HG03565 (cell line): ENCODE results near the gene ASB15.
"Not testable (repeated sequence)": the region's sequence is repeated elsewhere in the genome, so short reads cannot be mapped to it uniquely, and the experiment has no call there.

Experiments
- ATAC-seq: cut with Tn5 transposase; IDR thresholded peaks from one replicate; pipeline ENCODE4 v1.9.1; 2021; ENCODE audit warnings: mild to moderate bottlenecking, moderate library complexity; ENCODE audit not compliant: unreplicated experiment

Gene ASB15

DNA sequence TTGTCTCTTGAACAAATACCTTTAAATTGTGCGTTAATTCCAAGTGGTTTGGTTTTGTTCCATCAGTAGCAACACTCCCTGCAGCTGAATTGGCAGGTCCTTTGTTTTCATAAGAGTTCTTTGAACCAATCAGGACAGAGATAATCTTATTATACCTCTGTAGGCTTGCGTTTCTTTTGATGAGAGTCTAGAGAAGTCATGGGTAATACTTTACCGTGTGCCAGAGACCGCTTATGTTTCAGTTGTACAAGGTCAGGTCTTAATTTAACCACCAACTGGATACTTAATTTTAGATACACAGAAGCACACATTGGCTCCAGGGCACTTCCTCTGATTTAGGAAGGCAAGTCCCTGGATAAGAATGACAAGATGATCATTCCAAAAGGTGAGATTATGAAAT lies at the start of gene ASB15:
TSS of gene ASB15 (plus strand) at position 292 of the 400 bp plus-strand sequence. CDS start 12,682 bp downstream, outside the sequence.
- ATAC-seq: no peak

DNA sequence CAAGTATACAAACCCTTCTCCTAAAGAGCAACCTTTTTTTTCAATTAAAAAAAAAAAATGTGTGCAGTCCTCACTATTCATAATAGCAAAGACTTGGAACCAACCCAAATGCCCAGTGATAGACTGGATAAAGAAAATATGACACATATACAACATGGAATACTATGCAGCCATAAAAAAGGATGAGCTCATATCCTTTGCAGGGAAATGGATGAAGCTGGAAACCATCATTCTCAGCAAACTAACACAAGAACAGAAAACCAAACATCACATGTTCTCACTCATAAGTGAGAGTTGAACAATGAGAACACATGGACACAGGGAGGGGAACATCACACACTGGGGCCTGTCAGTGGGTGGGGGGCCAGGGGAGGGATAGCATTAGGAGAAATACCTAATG lies 49.5 kb upstream of the ASB15 start:
- ATAC-seq: not testable (repeated sequence)

DNA sequence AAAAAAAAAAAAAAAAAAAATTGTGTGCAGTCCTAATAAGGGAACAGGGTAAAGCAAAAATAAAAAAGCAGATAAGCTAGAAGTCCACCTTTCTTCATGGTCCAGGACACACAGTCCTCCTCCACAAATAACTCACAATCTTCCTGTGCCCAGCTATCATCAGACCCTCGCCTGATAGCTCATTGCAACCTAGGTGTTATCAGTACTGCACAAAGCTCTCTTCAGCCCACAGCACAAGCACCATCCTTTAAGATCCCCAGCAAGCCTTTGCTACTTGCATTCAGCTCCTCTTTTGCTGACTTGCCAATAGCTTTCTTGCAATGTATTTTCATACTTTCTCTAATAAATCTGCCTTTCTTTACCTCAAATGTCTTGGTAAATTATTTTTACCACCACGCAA lies 49.0 kb upstream of the ASB15 start:
- no peak for ATAC-seq

DNA sequence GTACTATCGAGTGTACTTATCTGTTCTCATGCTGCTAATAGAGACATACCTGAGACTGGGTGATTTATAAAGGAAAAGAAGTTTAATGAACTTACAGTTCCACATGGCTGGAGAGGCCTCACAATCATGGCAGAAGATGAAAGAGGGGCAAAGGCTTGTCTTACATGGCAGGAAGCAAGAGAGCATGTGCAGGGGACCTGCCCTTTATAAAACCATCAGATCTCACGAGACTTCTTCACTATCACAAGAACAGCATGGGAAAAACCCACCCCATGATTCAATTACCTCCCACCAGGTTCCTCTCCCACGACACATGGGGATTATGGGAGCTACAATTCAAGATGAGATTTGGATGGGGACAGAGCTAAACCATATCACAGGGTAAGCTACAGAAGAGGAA lies 48.5 kb upstream of the ASB15 start:
- no peak for ATAC-seq

DNA sequence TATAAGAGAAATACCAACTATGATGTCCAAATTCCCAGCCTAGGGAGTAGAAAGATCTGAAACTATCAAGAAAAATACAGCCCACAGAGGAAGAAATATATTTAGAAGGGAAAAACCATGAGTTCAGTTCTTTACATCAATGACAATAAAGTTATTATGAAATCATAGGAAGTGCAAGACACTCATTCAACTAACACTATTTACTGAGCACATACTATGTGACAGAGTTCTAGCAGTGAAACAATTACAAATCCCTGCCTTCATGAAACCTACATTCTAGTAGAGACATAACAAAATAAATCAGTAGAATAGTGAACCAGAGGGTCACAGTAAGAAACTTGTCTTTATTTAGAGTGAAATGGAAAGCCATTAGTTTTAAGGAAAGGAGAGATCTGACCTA lies 46.1 kb upstream of the ASB15 start:
- ATAC-seq: no peak

DNA sequence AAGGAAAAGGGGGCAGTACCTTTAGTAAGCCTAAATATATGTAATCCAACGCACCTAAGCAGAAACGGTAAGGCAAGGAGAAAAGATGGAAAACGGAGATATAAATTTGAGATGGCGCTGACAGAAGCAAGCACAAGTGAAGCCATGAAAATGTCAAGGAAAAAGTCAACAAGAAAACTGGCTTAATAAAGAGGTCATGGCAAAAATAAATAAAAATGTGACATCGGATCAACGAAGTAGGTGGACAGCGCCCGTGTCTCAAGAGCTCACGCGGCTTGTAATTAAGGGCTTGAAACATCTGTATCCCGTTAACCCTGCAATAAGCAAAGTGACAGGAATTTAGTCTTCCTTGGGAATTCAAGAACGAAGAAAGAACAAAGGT lies 44.6 kb upstream of the ASB15 start:
- ATAC-seq: no peak

DNA sequence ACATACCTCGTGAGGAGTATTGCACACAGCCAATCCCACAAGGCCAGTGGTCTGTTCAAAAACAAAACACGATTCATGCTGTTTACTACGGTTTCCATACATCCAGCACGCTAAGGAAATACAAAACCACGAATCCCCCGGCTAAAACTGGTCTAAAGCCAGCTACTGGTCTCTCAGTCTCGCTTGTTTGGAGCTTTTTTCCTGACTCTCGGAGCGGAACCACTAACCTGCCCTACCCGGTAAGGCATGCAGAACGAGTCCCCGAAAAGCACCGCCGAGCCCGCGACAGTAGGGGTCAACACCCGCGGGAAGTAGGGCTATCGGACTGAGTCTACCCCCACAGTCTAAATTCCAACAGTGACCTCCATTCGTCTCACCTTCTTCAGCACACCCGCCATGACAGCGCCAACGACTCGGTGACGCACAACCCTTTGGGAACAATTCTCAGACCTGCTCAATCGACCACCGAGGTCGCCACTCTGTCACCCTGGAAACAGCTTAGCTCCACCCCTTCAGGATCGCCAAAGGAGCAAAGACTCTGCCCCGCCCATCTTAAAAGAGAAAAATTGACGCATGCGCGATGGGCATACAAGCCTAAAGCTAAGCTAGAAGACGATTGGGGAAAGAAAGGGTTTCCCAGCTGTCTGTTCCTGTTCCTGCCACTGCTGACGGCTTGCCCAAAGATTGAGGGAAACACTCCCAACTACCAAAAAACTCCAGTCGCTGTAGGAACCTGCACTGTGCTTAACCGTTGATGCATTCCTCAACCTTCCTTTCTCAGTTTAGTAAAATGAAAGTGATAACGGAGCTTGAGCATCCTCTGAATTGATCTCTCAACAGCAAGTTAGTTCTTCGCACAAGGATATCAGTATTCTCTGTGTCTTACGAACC lies 44.0 kb upstream of the ASB15 start, which contains the start of gene NDUFA5:
TSS of gene NDUFA5 (minus strand) at position 421 of the 891 bp plus-strand sequence. CDS start at position 398, 23 bp downstream.
- peak; percentile 95 for ATAC-seq

DNA sequence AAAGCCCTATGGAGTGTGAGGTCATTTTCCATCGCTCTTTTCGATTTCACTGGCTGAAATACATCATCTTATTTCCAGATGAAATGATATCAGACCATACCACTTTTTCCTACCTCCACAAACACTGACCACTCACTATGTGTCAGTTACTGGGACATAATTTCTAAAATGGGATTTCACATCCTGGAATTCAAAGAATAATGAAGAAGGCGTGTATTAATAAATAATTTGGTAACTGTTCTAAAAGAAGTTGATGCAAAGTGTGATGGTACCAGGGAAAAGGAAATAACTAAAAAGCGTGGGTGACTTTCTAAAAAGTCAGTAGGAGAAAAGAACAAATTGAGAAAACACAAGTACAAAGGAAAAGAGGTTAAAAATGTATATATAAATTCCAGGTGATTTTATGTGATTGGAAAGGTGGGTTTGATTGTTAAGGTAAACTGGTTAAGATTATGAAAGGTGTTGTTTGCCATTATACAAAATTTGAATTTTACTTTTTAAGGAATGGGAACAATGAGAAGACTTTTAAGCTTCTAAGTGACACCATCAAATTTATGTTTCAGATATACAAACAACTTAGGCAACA lies 43.2 kb upstream of the ASB15 start:
- ATAC-seq: no peak

DNA sequence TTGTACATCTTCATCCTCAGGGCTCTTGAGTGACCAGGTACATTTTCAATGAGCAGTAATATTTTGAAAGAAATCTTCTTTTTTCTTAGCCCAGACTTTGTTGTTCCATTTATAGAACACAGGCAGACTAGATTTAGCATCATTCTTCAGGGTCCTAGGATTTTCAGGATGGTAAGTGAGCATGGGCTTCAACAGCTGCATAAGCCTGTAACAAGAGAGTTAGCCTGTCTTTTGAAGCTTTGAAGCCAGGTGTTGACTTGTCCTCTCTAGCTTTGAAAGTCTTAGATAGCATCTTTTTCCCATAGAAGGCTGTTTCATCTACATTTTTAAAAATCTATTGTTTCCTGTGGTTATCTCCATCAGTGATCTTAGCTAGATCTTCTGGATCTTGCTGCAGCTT lies 39.5 kb upstream of the ASB15 start:
- ATAC-seq: no peak

DNA sequence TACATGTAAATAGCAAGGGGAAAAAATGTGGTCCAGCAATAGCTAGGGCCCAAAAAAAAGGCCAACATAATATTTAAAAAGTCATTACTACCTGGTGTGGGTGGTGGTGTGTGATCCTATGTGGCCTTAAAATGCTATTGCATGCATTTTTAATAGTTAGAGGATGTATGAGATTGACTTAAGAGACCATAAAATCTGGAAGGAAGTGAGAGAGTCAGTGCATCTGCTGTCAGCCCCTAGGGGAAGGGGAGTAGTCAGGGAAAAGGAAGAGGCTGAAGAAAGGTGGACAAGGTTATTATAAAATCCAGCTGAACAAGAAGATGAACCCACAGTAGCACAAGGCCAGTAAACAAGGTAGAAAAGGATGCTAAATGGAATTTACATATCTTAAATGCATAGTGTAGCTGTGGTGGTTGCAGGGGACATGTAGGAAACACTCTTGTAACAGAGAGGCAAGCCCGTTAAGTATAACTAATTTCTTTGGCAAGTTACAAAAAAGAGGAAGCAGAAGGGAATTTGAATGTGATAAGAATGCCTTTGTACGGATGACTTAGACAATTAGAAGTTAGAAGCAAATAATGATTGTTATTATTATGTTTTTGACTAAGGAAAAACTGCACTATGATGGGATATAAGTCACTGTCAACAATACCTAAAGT lies 32.1 kb upstream of the ASB15 start:
- no peak for ATAC-seq

DNA sequence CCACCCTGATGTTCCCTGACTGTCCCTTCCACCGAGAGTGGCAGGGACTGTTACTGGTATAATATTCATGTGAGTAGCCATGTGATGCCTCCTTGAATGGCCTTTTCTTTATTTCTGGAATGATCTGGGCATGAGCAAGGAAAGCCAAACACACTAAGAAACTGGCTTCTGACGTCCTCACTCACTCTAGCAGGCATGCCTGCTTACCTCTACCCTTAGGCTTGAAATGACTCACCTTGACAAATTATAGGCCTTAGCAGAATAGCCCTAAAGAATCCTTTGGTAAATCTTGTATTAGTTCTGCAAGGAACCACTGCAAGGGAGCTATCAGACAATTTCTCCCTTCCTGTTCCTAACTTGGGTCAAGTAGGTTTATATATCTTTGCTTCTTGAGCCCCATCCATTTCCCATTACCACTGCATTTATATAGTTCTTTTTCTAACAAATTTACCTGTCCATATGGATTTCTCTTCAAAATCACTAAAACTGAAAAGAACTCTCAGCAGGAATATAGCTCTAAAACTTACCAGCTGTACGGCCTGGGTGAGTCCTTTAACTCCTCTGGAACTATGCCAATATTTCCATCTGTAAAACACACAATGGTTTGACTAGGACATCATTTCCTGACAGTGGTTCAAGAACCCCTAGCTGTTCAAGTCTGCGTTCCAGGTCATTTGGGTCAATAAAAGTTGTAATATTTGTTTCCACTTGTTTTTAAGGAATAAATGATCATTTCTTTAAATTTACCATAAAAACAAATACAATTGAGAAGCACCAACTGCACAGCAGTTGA lies 31.0 kb upstream of the ASB15 start:
- ATAC-seq: peak; percentile 50

DNA sequence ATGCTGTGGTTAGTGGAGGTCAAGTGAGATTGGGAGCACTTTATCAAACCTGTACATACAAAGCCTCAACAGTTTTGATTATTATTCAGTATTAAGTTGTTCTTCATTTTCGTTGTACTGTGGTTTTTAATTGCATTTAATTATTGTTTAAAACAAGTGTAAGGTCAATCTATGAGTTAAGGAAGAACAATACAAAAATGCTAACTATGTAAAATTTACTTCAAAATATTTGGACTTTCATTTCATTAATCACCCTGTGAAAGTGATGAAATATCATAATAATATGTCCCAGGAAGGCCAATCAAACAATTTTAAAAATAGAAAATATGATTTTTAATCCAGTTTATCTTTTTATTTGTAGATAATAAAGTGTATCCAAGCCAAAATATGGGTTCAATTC lies 30.4 kb upstream of the ASB15 start:
- no peak for ATAC-seq

DNA sequence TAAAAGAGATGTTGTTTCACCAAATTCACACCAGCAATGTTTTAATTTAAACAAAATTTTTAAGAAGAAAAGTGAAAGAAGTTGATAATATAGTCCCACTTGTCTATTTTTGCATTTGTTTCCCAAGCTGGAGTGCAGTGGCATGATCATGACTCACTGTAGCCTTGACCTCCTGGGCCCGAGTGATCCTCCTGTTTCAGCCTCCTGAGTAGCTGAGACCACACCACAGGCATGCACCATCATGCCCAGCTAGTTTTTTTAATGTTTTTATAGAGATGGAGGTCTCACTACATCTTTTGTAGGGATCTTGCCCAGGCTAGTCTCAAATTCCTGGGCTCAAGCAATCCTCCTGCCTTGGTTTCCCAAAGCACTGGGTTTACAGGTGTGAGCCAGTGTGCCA lies 29.9 kb upstream of the ASB15 start:
- ATAC-seq: no peak

DNA sequence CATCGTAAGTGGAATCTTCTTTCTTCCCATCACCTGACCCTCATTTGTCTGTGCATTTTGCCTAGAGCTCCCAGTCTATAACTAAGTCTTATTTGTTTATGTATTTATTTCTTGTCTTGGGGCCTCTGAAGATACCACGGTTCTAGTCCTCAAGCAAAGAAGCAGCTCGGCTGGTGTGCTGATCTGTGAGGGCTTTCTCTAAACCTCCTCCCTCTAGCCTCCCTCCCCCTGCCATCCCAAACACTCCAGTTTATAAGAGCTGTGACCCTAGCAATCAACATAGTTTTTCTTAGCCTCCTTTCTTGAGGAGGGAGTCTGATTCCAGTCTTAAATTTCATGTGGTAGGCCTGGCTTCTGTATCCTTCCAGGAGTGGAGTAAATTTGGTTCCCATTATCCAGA lies 28.3 kb upstream of the ASB15 start:
- ATAC-seq: no peak

DNA sequence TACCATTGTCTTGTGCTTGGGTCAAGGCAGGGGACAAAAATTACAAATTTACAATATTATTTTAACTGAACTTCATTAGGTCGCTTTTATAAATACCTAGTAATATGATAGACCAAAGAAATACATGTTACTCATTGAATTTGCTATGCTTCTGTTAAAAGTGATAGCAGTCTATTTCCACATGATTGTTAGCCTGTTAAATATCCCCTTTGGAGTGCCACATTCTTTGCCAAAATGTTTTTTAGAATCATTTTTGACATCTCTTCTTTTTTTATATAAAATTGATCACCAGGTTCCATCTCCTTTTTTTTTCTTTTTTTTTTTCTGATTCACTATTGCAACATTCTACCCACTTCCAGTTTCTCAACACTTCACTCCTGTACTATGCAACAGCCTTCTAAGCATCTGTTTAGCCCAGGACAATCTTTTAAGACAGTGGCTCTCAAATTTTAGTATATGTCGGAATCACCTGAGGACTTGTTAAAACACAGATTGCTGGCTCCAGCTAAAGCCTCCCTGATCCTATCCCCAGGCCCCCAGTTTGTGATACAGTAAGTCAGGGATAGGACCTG lies 27.6 kb upstream of the ASB15 start:
- ATAC-seq: no peak

DNA sequence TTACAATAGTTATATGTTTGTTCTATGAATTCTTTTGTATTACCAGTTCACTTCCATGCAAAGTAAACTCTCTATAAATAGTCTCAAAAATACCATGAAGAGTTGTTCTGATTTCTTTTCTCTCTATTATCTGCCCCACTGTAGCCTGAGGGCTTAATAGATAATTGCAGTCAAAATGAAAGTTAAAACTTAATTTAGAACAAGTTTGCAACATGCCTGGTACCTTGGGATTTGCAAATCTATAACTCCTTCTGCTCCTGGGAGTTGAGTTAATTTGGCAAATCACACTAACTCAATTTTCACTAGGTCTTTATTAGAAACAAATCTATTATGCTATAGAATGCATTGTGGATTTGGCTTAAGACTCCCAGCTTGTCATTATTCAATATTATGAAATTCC lies 22.2 kb upstream of the ASB15 start:
- ATAC-seq: no peak

DNA sequence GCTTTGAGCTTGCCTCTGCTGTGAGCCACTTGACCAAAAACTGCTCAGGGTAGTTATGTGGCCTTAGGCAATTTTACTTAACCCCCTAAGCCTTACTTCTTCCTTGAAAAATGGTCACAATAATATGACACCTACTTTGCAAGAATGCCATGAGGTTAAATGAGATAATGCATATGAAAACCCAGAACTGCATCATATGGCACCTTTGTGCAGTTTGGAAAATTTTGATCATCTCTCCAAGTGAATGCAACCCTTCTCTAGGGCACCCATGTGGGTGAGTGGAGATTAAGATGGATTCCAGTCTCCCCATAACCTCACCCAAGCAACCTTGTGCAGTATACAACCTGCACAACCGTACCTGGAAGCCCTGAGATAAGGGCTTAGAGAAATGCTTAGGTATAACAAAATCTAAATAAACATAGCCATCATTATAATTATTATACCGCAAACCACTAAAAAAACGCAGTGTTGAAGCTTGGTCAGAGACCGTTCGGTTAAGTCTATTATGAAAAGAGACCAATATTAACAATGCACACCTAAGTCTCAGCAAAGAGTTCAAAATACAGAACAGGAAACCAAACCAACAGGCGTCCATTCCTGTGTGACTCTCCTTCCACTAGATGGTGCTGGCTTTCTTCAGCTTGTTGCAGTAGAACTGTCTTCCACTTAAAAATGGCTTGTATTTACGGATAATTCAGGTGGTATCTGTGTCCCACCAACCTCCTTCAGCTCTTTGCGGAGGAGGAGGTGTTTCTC lies 21.0 kb upstream of the ASB15 start:
- ATAC-seq: peak; percentile 88

DNA sequence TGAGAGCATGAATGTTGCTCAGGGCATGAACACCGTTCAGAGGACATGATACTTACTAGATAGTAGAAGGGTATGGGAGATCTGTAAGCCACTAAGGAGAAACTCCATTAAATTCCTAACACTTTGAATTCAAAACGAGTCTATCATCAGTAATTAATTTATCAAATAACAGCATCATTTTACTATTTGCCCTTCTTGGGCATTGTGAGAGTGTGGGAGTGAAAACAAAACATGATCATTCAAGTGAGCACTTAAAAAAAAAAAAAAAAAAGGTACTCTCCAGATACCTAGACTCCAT lies 20.5 kb upstream of the ASB15 start:
- no peak for ATAC-seq

DNA sequence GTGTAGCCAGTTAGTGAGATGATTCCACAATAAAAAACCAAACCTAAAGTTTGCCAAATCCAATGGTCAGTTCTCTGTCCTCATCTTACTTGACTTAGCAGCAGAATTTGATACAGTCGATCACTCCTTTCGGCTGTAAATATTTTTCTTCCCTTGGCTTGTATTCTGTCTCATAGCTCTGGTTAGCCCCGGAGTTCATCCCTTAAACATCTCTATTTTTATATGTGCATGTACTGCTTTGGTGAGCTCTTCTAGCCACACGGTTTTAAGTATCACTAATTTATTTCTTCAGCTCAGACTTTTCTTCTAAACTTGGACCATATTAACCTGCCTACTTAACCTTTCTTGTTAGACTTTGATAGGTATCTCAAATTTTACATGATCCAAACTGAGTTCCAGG lies 17.8 kb upstream of the ASB15 start:
- no peak for ATAC-seq

DNA sequence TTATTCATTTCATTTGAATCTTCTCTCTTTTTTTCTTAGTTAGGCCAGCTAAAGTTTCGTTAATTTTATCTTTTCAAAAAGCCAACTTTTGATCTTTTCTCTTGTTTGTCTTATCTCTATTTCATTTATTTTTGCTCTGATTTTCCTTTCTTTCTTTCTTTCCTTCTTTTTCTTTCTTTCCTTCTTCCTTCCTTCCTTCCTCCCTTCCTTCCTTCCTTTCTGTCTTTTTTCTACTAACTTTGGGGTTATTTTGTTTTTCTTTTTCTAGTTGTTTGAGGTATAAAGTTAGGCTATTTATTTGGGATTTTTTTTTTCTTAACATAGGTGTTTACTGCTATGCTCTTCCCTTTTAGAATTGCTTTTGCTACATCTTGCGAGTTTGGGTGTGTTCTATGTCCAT lies 13.2 kb upstream of the ASB15 start:
- ATAC-seq: no peak
